ENCODE measurements around the gene NFKBIZ. TPM values are rescaled to one million over a fixed set of nuclear protein-coding genes. Genes with fewer than 3 reads are reported as not detected.

Gene NFKBIZ
- polyA plus RNA-seq, 1 of the 3 experiments (the other 2 are of a cell fraction): 59.9 TPM

DNA sequence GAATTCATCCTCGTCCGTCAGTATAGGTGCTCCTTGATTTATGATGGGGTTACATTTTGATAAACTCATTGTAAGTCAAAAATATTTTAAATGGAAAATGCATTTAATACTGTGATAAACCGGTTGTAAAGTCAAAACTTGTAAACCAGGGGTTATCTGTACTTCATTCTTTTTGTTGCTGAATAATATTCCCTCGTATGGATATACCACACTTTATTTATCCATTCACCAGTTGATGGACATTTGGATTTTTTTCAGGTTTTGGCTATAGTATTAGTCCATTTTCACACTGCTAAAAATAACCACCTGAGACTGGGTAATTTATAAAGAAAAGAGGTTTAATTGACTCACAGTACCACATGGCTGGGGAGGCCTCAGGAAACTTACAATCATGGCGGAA lies 47.7 kb downstream of the NFKBIZ start:
- H3K4me2 ChIP-seq: no peak overlapping the region
- 81% methylated on average over 5 of the region's 5 CpGs for WGBS (ENCODE audit: low lambda C conversion rate)
- 0 out of 4 replicates have a peak, but pooled peaks cover 0 to 5% of the 10 kb centered on the region in 2 experiments for H3K4me1 ChIP-seq (ENCODE audit: control insufficient read depth in 1 of 2, insufficient read depth in 2 of 2, low read depth in 1 of 2, low read length in 1 of 2)
- no peak for TF ChIP-seq SIN3A (IDR thresholded peaks at IDR 0.05; ENCODE audit: borderline replicate concordance, low read depth, low read length)
- no peak for TF ChIP-seq RXRA (IDR thresholded peaks at IDR 0.05; ENCODE audit: borderline replicate concordance, low read depth)
- TF ChIP-seq, protein P1, sequence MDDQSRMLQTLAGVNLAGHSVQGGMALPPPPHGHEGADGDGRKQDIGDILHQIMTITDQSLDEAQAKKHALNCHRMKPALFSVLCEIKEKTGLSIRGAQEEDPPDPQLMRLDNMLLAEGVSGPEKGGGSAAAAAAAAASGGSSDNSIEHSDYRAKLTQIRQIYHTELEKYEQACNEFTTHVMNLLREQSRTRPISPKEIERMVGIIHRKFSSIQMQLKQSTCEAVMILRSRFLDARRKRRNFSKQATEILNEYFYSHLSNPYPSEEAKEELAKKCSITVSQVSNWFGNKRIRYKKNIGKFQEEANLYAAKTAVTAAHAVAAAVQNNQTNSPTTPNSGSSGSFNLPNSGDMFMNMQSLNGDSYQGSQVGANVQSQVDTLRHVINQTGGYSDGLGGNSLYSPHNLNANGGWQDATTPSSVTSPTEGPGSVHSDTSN (IDR thresholded peaks at IDR 0.05): no peak
- TF ChIP-seq, protein P2, sequence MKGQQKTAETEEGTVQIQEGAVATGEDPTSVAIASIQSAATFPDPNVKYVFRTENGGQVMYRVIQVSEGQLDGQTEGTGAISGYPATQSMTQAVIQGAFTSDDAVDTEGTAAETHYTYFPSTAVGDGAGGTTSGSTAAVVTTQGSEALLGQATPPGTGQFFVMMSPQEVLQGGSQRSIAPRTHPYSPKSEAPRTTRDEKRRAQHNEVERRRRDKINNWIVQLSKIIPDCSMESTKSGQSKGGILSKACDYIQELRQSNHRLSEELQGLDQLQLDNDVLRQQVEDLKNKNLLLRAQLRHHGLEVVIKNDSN (IDR thresholded peaks at IDR 0.05; ENCODE audit: borderline replicate concordance, low read depth): no peak
- TF ChIP-seq MXI1 (IDR thresholded peaks at IDR 0.05; ENCODE audit: low read depth, low read length): no peak
- no peak for TF ChIP-seq NRF1 (IDR thresholded peaks at IDR 0.05; ENCODE audit: low read depth, low read length)
- no peak for TF ChIP-seq EP300 (IDR thresholded peaks at IDR 0.05; ENCODE audit: borderline replicate concordance in 1 of 2, low read depth in 1 of 2, low read length in 1 of 2)
- no peak for TF ChIP-seq FOSL2 (IDR thresholded peaks at IDR 0.05; ENCODE audit: borderline replicate concordance, low read depth)
- no peak for TF ChIP-seq POLR2AphosphoS5 (IDR thresholded peaks at IDR 0.05; ENCODE audit: low read depth, low read length)
- no peak for TF ChIP-seq TEAD4 (IDR thresholded peaks at IDR 0.05; ENCODE audit: borderline replicate concordance, insufficient read depth)
- TF ChIP-seq RFX5 (IDR thresholded peaks at IDR 0.05; ENCODE audit: low read length): no peak
- no peak for TF ChIP-seq JUND (IDR thresholded peaks at IDR 0.05)
- no peak for TF ChIP-seq TAF1 (IDR thresholded peaks at IDR 0.05; ENCODE audit: borderline replicate concordance, low read depth, low read length)
- no peak for TF ChIP-seq GATA2 (CRISPR knock-in tag; IDR thresholded peaks at IDR 0.05)
- TF ChIP-seq, protein P3, sequence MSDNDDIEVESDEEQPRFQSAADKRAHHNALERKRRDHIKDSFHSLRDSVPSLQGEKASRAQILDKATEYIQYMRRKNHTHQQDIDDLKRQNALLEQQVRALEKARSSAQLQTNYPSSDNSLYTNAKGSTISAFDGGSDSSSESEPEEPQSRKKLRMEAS (IDR thresholded peaks at IDR 0.05; ENCODE audit: low read depth): no peak
- TF ChIP-seq, protein P4, sequence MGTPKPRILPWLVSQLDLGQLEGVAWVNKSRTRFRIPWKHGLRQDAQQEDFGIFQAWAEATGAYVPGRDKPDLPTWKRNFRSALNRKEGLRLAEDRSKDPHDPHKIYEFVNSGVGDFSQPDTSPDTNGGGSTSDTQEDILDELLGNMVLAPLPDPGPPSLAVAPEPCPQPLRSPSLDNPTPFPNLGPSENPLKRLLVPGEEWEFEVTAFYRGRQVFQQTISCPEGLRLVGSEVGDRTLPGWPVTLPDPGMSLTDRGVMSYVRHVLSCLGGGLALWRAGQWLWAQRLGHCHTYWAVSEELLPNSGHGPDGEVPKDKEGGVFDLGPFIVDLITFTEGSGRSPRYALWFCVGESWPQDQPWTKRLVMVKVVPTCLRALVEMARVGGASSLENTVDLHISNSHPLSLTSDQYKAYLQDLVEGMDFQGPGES (IDR thresholded peaks at IDR 0.05; ENCODE audit: low read depth, low read length): no peak
- TF ChIP-seq REST (IDR thresholded peaks at IDR 0.05; ENCODE audit: low read depth, low read length): no peak
- TF ChIP-seq YY1 (IDR thresholded peaks at IDR 0.05; ENCODE audit: low read depth): no peak
- no peak overlapping the region for H3K4me3 ChIP-seq (ENCODE audit: low read depth in 2 of 2, low read length in 1 of 2)
- no peak overlapping the region for H2AFZ ChIP-seq (ENCODE audit: low read depth)
- H4K20me1 ChIP-seq (ENCODE audit: insufficient read depth): no peaks in the 10 kb centered on the region
- no peaks in the 10 kb centered on the region for H3K9me2 ChIP-seq
- DNase-seq: no peak
- H3K27ac ChIP-seq (ENCODE audit: low read depth in 2 of 2, low read length in 1 of 2): no peak overlapping the region
- peaks cover 17% of the 10 kb centered on the region for H3F3A ChIP-seq (replicated peaks; ENCODE audit: insufficient read depth)
- H3K27me3 ChIP-seq (ENCODE audit: insufficient read depth): no peaks in the 10 kb centered on the region
- no peaks in the 10 kb centered on the region for H3K9me3 ChIP-seq
- ChIA-PET POLR2A (no interaction called here), CTCF (no interaction called here)
- no peak overlapping the region for H3K9ac ChIP-seq
- no peaks in the 10 kb centered on the region for H3K79me2 ChIP-seq (ENCODE audit: insufficient read depth)
- H3K36me3 ChIP-seq (replicated peaks in 1 of 2; ENCODE audit: control insufficient read depth in 1 of 2, insufficient read depth in 2 of 2, low read length in 1 of 2): no peaks in the 10 kb centered on the region

All from SK-N-SH (cell line).